Gastroesophageal sphincter (tissue), 3 donors: ENCODE results near the gene PRDM1.

Source experiments
- EP300 ChIP-seq: sonication (generic); formaldehyde crosslinking; IDR thresholded peaks from one replicate; pipeline ENCODE4 v1.6.1; 2017; ENCODE audit warnings: antibody characterized with exemption, mild to moderate bottlenecking
- TF ChIP-seq, protein P1 (sequence below), 4 experiments: fragments of 200-600 bp in 2 of 4; fragments of 450-650 bp in 2 of 4; sonication (generic) in 1 of 4; IDR thresholded peaks; one replicate each; pipeline ENCODE4 v1.5.1; 2017 to 2019; ENCODE audit warnings: antibody characterized with exemption in 4 of 4, mild to moderate bottlenecking in 2 of 4, moderate library complexity in 2 of 4

GRCh38 chr6:106085984-106086813 lies at the start of gene PRDM1:
- TF ChIP-seq, protein P1, sequence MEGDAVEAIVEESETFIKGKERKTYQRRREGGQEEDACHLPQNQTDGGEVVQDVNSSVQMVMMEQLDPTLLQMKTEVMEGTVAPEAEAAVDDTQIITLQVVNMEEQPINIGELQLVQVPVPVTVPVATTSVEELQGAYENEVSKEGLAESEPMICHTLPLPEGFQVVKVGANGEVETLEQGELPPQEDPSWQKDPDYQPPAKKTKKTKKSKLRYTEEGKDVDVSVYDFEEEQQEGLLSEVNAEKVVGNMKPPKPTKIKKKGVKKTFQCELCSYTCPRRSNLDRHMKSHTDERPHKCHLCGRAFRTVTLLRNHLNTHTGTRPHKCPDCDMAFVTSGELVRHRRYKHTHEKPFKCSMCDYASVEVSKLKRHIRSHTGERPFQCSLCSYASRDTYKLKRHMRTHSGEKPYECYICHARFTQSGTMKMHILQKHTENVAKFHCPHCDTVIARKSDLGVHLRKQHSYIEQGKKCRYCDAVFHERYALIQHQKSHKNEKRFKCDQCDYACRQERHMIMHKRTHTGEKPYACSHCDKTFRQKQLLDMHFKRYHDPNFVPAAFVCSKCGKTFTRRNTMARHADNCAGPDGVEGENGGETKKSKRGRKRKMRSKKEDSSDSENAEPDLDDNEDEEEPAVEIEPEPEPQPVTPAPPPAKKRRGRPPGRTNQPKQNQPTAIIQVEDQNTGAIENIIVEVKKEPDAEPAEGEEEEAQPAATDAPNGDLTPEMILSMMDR (IDR thresholded peaks at IDR 0.05): peak in 1 of 4 experiments; percentile 20
- TF ChIP-seq EP300: no peak
